ENCODE measurements around the gene NOTCH3. TPM values are rescaled to one million over a fixed set of nuclear protein-coding genes. Genes with fewer than 3 reads are reported as not detected.

The NOTCH3 gene
- total RNA-seq = 100 to 1,000 TPM; 289 to 448 TPM

- no peaks in the 10 kb centered on the region for H3K9me3 ChIP-seq
- H3K27ac ChIP-seq = peak within 1 kb of the TSS; percentile 90 to 94
- no peak for TF ChIP-seq CTCF (IDR thresholded peaks at IDR 0.05)
- DNase-seq (ENCODE audit: low spot score) (no peak), ATAC-seq (ENCODE audit: insufficient number of reproducible peaks, low FRiP score, low read depth) (no peak)
- peaks cover 14 to 39% of the 10 kb centered on the region in 2 donors for H3K4me1 ChIP-seq (ENCODE audit: control insufficient read depth in 1 of 2, low read depth in 2 of 2)
- peak within 1 kb of the TSS; percentile 90 for H3K4me3 ChIP-seq
- H3K36me3 ChIP-seq = peaks cover 6% of the 10 kb centered on the region
- H3K27me3 ChIP-seq (replicated peaks; ENCODE audit: insufficient read depth) = no peaks in the 10 kb centered on the region
These were observed at the start of gene NOTCH3 for GRCh38 chr19:15200553-15201364. NOTCH3 (minus strand) TSS chr19:15200995; CDS start chr19:15200905, 90 bp downstream.

- Histone ChIP-seq H3K36me3 (peaks cover 29% of the 10 kb centered on the region), H3K4me1 (ENCODE audit: control insufficient read depth in 1 of 2, low read depth in 2 of 2) (peaks cover 53 to 84% of the 10 kb centered on the region in 2 donors), H3K27ac (peak overlapping the region; percentile 100), H3K9me3 (no peaks in the 10 kb centered on the region), H3K27me3 (replicated peaks; ENCODE audit: insufficient read depth) (no peaks in the 10 kb centered on the region), H3K4me3 (peak overlapping the region; percentile 64)
- ATAC-seq (ENCODE audit: insufficient number of reproducible peaks, low FRiP score, low read depth) (no peak), DNase-seq (ENCODE audit: low spot score) (no peak)
- TF ChIP-seq CTCF (IDR thresholded peaks at IDR 0.05) = no peak
These were observed 49.8 kb upstream of the NOTCH3 start for GRCh38 chr19:15250640-15250993.

- DNase-seq (ENCODE audit: low spot score) (peak; percentile 48), ATAC-seq (ENCODE audit: insufficient number of reproducible peaks, low FRiP score, low read depth) (no peak)
- peaks cover 59 to 89% of the 10 kb centered on the region in 2 donors for H3K4me1 ChIP-seq (ENCODE audit: control insufficient read depth in 1 of 2, low read depth in 2 of 2)
- peak overlapping the region; percentile 64 for H3K4me3 ChIP-seq
- H3K27me3 ChIP-seq (replicated peaks; ENCODE audit: insufficient read depth) = no peaks in the 10 kb centered on the region
- no peak for TF ChIP-seq CTCF (IDR thresholded peaks at IDR 0.05)
- H3K9me3 ChIP-seq = no peaks in the 10 kb centered on the region
- peaks cover 24% of the 10 kb centered on the region for H3K36me3 ChIP-seq
- H3K27ac ChIP-seq = peak overlapping the region; percentile 100
These were observed 49.3 kb upstream of the NOTCH3 start for GRCh38 chr19:15249972-15250639.

GRCh38 chr19:15249528-15249874 is 48.7 kb upstream of the NOTCH3 start:
- ATAC-seq (ENCODE audit: insufficient number of reproducible peaks, low FRiP score, low read depth) (no peak), DNase-seq (ENCODE audit: low spot score) (no peak)
- peak overlapping the region; percentile 64 for H3K4me3 ChIP-seq
- H3K27me3 ChIP-seq (replicated peaks; ENCODE audit: insufficient read depth) = no peaks in the 10 kb centered on the region
- peak overlapping the region; percentile 100 for H3K27ac ChIP-seq
- H3K4me1 ChIP-seq (ENCODE audit: control insufficient read depth in 1 of 2, low read depth in 2 of 2) = peaks cover 65 to 95% of the 10 kb centered on the region in 2 donors
- peaks cover 18% of the 10 kb centered on the region for H3K36me3 ChIP-seq
- no peak for TF ChIP-seq CTCF (IDR thresholded peaks at IDR 0.05)
- H3K9me3 ChIP-seq = no peaks in the 10 kb centered on the region
